GM18868 (cell line): ENCODE data around the gene PDCL2.
"Not testable (repeated sequence)": the region's sequence is repeated elsewhere in the genome, so short reads cannot be mapped to it uniquely, and the experiment has no call there.

ENCODE experiments used
- ATAC-seq: cut with Tn5 transposase; IDR thresholded peaks from one replicate; pipeline ENCODE4 v1.9.1; 2021; ENCODE audit warnings: mild to moderate bottlenecking, moderate library complexity; ENCODE audit not compliant: unreplicated experiment

Gene PDCL2

DNA sequence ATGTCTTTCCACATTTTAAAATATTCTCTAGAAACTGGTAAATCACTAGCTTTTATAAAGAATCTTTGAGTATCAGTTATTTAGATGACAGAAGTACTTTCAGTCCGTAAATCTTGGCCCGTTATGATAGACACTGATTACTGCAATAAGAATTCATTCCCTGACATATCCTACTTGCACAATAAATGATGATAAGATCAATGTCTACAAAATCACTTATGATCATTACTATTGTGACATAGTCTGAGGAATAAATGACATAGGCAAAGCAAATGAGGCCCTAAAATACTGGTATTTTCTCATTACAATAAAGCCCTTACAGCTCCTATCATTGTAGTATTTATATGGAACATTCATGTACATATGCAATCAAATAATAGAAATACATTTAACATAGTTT lies 6.6 kb upstream of the PDCL2 start:
- ATAC-seq: no peak

DNA sequence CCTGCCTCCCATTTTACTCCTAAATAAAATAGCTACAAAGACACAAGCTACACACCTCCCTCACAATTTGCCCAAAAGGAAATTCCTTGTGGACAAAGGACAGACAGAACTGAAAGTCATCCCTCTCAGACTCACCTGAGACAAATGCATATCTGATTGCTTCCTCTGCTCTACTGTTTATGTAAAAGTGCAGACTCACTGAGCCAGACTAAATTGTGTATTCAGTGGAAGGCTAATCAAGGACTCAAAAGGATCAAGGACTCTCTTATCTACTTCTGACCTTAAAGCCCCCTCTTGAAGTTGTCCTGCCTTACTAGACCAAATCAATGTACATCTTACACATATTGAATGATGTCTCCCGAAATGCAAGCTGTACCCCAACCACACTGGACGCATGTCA lies 3.9 kb downstream of the PDCL2 start:
- no peak for ATAC-seq

DNA sequence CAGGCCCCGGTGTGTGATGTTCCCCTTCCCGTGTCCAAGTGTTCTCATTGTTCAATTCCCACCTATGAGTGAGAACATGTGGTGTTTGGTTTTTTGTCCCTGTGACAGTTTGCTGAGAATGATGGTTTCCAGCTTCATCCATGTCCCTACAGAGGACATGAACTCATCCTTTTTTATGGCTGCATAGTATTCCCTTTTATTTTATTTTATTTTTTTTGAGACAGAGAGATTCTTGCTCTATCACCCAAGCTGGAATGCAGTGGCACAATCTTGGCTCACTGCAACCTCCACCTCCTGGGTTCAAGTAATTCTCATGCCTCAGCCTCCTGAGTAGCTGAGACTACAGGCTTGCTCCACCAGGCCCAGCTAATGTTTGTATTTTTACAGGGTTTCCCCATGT lies 9.3 kb downstream of the PDCL2 start:
- not testable (repeated sequence) for ATAC-seq

DNA sequence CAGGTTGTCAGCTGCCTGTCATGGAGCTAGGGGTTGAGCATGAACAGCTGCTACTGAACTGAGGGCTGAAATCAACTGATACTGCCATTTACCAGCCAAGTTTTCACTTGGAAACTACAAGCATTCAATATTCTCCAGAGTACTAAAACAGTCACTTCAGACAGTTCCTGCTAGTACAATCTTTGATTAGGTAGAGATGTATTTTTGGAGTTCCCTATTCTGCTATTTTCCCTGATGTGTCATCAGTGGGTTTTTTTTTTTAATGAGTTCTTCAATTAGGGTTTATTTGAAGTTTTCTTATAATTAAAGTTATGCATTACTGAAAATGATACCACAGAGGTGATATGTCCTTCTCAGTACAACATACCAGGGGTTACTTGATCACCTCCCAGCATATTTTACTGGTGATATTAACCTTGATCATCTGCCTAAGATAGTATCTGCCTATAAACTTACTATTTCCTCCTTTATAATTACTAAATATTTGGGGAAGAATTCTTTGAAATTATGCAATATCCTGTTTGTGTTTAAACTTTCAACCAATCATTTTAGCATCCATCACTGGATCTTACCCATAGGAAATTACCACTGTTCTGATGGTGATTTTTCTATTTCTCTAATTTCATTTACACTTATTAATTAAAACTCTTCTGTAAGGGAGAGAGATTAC lies 13.6 kb downstream of the PDCL2 start:
- no peak for ATAC-seq

DNA sequence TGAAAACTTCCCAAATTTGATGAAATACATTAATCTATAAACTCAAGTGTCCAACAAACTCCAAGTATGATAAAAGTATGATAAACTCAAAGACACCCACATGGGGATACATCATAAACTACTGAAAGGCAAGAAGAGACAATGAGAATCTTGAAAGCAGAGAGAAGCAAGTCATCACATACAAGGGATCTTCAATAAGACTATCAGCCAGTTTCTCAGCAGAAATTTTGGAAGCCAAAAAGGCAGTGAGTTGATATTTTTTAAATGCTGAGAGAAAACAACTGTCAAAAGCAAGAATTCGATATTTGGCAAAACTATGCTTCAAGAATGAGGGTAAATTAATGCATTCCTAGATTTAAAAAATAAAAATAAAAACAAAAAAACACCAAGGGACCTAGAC lies 16.5 kb downstream of the PDCL2 start:
- ATAC-seq: no peak

DNA sequence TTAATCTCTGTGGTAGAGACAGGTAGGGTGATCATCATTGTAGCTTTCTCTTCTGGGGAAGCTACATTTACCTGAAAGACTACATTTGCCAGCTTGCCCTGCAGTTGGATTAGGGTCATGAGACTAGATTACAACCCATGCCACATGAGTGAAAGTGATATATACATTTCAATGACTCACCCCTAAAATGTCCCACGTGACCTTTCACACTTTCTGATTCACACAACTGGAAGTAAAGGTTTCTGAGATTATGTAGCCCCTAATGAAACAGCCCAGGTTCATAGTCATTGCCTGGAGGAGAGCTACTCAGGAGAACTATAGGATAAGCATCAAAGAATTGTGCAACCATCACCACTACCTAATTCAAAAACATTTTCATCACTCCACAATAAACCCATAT lies 17.8 kb downstream of the PDCL2 start:
- ATAC-seq: no peak

DNA sequence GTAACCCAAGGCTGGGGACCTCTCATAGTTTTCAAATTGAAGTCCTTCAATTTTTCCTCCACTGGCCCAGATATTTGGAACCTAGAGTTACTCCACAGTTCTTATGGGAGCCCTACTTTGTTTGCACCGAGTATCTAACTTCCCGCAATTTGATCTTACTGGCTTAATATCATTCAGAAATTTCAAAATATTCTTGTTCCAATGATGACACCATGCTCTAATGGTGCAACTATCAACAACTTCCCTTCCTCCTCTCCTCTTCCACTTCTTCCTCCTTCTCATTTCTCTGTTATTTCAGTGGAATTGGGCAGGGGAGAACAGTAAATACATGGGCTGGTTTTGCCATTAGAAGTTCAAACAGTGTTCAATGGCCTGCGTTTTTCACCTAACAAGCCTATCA lies 20.2 kb downstream of the PDCL2 start:
- ATAC-seq: no peak

DNA sequence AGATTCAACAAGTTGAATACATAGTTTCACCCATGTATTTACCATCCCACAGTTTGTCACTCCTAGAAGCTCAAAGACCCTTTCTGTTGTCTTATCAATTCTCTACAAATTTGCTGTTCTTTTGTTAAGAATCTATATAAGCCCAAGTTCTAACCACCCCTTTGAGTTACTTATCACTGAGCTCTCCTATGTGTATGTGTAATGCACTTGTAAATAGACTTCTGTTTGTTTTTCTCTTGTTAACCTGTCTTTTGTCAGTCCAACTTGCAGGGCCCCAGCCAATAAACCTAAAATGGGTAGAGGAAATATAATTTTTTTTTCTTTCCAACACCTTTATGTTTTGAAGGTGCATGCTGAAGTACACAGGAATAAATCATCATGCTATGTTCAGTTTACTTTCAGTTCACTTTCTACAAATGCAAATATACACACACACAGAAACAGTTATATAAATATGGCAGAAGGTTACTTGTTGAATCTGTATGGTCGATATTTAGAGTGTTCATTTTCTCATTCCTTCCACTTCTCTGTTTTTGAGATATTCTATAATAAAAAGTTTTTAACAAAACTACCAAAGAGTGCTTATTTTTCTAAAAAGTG lies 23.0 kb downstream of the PDCL2 start:
- peak; percentile 61 for ATAC-seq

DNA sequence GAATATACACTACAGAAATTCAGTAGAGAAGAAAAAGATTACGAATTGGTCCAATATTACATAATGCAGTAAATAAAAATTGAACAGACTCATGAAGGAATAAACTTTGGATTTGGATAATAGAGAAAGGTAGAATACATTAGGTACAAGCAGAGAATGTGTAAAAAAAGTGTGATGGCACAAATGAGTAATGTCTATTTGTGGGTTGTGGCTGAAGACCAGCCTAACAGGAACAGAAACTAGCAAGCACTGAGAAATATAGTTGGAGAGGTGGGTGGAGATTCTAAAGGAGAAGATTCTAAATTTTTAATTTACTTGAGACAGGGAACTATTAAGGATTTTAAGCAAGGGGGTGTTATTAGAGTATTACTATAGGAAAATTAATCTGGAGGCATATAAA lies 30.2 kb downstream of the PDCL2 start:
- peak; percentile 100 for ATAC-seq

DNA sequence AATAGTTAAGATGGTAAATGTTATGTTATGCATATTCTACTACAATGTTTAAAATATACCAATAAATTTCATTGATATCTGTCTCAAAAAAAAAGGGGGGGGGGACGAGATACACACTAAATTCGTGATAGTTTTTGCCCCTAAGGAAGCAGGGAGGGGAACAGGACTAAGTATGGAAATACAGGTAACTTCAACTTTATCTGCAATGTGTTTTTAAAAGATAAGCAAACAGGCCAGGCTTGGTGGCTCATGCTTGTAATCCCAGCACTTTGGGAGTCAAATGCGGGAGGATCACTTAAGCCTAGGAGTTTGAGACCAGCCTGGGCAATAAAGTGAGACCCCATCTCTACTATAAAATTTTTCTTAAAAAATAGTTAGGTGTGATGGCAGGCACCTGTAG lies 31.9 kb downstream of the PDCL2 start:
- no peak for ATAC-seq

DNA sequence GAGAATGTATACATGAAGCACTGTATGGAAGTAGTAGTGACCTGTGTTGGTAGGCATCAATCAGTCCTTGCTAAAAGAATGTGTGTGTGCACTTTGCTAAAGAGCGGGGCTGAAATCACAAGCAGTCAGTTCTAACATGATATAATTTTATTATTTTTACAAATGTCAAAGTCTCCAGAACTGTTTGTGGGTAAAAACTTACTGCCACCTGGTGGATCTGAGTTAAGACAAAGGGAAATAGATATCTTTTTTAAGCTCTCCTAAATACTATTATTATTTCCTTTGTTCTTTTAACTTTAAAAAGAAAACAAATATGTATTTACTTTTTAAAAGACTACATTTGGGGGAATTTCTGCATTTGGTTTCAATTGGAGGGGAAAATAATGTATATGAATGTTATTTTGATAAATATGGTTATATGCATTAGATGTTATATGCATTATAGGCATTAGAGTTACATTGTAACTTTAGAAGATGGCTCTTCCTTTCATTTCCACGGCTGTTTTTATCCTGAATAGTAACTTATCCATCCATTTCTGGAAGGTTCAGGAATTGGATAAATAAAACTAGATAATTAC lies 37.5 kb downstream of the PDCL2 start:
- ATAC-seq: no peak

DNA sequence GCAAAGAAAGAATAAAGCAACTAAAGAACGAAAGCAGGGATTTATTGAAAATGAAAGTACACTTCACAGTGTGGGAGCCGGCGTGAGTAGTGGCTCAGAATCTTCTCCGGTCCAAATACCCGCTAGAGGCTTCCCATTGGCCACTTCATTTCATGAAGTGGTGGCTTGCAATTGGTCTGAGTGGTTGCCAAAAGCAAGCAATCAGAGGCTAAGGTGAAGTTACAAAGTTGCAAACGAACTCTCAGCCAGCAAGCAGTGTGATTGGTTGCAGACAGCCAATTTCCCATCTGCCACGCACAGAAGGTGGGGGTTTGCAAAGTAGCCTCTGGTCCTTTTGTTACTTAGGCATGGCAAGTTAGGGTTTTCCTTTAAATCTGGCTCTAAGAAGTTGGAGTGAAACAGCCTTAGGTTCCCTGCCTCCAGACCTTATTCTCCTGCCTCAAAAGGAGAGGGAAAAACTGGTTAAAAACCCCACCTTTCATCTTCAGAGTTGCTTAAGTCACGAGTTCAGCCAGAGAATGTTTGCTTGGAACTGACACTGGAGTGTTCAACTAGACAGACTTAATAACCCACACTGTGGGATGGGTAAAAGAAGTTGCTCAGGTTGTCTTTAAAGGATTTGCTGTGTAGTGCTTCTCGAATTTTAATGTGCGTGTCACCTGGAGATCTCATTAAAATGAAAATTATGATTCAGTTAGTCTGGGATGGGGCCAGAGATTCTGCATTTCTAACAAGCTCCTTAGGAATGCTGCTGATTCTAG lies 38.4 kb downstream of the PDCL2 start:
- no peak for ATAC-seq

DNA sequence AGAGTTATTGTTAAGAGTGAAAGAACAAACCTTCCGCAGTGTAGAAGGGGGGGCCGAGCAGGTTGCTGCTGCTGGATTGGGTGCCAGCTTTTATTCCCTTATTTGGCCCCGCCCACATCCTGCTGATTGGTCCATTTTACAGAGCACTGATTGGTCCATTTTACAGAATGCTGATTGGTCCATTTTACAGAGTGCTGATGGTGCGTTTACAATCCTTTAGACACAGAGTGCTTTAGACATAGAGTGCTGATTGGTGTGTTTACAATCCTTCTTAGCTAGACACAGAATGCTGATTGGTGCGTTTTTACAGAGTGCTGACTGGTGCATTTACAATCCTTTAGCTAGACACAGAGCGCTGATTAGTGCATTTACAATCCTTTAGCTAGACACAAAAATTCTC lies 40.1 kb downstream of the PDCL2 start:
- not testable (repeated sequence) for ATAC-seq

DNA sequence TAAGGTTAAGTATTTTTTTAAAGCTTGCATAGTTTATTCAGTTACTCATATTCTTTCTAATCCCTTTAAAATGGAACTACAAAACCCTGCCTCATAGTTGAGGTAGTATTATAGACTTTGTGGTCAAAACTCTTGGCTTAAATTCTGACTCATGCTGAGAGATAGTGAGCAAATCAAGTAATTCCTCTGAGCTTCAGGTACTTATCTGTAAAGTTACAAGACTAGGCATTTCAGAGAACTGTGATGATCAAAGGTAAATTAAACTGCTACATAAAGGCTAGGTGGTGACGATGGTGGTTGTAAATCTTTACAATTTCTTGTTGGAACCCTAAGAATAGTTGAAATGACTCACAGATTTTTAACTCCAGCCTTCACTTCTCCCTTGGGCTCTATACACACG lies 42.2 kb downstream of the PDCL2 start:
- peak; percentile 9 for ATAC-seq

DNA sequence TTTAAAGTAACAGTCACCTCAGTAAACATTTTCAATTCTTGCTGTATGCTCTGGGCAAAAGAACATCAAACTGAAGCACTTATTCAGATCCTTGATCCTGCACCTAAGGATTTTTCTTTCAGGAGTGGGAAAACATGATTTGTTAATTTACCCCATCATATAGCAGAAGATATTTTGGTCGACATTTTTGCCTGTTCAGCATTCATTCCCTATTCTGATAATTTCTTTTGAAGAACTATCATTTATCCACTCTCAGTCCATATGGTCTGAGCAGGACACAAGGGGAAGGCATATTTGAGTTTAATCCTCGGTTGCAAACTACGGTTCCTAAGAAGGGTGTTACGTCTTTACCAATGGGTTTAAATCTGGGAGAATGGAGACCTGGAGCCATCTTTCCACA lies 44.1 kb downstream of the PDCL2 start:
- no peak for ATAC-seq

DNA sequence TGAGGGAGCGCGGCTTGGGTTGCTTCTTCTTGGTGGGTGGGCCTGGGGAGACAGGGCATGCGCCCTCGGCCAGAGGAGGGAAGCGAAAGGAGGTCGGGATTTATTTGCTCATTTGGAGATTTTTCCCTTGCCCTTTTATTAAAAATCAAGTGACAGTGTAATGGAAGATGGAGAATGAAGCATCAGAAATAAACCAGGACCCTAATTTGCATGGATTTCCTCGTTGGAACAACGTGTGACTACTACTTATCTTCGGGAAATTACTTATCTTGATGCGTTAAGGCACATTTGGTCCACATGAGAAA lies 44.6 kb downstream of the PDCL2 start:
- ATAC-seq: no peak

DNA sequence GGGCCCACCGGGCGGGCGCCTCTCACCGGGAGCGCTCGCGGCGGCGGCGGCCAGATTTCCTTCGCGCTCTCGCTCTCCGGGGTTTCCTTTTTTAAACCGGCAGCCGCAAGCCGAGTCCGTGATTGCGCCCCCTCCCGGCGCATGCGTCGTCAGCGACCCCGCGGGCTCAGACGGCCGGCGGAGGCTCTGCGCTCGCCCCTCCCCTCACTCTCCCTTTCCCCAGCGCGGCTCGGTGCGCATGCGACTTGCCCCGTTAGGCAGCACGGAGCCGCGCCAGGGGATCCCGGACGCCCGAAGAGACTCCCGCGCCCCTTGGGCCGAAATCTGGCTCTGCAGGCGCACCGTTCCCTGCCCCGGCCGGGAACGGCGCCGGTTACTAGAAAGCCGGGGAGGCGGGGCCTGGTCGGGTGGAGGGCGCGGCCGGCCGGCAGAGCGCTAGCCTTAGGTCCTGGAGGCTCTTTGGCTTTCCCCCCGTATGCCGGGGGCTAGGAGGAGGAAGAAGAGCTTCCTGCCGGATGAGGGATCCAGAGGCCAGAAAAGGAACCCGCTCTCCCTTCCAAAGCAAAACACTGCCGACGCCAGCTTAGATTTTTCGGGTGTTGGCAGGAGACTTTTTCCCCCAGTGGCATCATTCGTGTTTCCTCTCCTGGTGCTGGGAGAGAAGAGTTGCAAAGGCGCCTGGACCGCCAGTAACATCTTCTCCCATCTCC lies 45.1 kb downstream of the PDCL2 start, which contains the start of gene CLOCK:
Gene CLOCK (minus strand): TSS at position 154 of the 710 bp plus-strand sequence. CDS start 64,124 bp downstream, outside the sequence.
- peak; percentile 72 for ATAC-seq

DNA sequence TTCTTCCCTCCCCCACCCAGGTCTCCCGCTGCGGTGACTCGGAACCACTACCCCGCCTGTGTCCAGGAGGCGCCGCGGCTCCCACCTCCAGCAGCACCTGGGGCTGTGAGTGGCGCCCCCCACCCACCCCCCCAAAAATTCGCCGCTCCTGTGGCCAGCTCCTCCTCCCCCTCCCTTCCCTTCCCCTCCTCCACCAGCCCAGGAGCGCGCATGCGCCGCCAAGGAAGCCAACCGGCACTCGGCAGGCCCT lies 45.6 kb downstream of the PDCL2 start:
- peak; percentile 44 for ATAC-seq

DNA sequence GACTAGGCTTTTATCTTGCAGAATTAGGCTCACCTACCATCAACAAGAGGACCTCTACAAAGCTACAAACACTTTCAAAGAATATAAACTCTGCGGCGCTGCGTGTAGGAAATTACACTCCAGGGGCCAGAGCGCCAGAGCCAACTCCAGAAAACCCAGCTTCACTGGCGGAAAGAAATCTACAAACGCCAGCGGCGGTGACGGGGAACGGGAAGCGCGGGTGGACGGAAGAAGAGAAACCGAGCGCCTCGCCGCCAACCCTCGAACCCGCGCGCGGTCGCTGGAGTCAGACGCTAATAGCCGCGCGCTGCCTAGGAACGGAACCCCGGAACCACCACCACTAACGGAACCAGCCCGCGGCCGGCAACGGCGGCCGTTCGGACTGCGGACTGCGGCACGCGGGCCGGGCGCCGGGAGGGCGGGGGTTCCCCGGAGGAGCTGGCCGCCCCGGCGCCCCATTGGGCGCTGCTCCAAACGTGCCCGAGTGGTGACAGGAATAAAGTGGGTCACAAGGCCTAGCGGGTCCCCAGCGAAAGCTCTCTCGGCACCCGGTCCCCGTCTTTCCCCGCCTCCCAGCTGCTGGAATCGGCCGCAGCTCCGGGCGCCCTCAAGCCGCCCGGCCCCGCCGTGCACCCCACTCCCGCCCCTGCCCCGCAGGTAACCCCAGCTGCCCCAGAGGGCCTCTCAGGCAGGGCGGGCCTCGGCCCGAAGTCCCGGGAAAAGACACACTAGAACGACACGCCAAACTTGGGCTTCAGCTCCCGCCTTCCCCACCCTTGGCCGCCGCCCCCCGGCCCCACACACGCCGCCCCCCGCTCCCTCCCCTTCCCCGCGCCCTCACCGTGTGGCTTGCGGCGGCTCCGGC lies 46.2 kb downstream of the PDCL2 start:
- ATAC-seq: peak; percentile 39

DNA sequence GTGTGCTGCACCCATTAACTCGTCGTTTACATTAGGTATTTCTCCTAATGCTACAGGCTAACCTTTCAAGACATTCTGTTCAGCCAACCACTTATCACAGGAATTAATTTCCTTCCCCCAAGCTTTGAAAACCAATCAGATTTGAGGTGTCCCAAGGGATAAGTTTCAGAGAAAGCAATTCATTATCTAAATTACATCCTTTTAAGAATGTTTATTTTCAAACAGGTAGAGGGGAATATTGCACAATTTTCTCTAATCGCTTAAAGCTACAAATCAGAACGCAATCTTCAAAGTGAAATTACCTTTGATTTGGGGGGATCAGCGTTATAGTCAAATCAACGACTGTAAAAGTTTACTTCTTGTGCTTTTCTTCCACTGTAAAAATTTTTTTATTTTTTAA lies 46.9 kb downstream of the PDCL2 start:
- no peak for ATAC-seq

DNA sequence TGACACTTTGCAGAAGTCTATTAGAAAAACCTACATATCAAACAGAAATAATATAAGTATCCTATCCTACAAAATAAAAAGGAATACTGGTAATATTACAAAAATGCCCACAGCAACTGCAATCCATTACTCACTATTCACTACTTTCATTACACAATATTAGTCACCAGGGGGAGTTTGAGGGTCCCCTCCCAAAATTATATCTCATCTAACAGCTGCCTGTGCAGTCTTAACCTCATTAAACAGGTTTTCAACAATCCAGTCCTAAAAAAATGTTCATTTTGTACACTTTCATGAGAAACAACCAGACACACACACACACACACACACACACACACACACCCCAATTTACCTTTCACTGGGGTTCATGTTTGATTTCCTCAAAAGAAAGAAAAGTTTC lies 48.2 kb downstream of the PDCL2 start:
- no peak for ATAC-seq
